ENCODE measurements around the gene LAPTM5.
"Not testable (repeated sequence)": the region's sequence is repeated elsewhere in the genome, so short reads cannot be mapped to it uniquely, and the experiment has no call there.

Gene LAPTM5, protein sequence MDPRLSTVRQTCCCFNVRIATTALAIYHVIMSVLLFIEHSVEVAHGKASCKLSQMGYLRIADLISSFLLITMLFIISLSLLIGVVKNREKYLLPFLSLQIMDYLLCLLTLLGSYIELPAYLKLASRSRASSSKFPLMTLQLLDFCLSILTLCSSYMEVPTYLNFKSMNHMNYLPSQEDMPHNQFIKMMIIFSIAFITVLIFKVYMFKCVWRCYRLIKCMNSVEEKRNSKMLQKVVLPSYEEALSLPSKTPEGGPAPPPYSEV

DNA sequence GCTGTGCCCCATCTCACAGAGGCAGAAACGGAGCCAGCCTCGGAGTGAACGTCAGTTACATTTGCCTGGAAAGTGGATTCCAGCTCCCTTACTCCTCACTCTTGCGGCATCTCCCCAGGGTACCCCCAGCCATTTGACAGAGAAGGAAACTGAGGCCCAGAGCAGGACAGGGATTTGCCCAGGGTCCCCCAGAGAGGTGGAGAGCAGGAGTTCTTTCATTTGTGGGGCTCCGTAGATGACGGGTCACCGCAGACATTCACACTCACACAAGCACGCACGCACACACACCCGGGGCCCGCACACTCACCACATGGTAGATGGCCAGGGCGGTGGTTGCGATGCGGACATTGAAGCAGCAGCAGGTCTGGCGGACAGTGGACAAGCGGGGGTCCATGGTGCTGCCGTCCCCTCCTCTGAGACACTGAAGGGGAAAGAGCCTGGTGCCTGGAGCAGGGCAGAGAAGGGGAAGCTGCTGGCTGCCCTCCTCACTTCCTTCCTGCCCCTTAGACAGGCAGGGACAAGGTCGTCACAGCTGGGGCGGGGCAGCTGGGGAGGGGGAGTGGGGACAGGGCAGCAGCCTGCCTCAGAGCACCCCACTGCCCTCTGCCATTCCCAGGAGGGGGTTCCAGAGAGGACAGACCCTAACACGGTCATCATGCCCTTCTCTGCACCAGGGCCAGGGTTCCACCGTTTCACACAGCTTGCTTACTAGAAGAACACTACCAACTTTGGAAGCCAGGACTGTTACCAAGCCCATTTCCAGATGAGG lies at the start of gene LAPTM5:
LAPTM5 (minus strand) TSS at position 423 of the 769 bp plus-strand sequence; CDS start at position 394, 29 bp downstream.
- no peak for DNase-seq

DNA sequence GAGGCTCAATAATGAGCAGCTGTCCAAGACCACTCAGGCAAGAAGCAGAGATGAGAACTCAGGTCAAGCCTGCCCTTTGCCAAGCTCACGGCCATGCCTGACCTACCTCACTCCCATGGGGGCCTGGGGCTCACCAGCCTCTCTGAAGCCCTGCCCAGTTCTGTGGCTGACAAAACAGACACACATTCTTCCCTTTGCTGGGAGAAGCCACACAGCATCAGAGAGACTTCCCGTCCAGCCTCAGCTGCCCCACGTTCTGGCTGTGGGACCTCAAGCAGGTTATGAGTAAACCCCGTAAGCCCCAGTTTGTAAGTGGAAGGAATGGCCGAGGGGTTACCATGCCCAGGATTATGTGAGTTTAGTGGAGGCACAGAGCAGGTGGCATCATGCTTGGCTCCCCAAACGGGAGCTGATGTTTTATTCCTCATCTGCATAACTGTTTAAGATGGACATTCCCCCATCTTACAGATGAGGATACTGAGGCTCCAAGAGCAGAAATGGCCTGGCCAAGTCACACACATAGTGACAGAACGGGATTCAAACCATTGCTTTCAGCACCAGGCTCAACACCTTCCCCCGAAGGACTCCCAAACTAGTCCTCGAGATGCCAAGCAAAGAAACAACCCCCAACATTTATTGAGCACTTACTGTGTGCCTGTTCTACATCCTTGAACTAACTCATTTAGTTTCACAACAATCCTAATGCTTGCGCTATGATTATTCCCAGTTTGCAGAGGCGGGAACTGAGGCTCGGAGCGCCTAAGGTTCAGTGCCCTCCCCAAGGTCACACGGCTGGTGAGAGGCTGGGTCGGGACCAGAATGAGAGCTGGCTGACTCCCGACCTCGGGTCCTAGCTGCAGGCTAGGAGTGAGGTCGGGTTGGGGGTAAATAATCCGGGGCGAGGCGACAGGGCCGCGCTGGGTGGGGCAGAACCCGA lies 49.1 kb upstream of the LAPTM5 start:
- no peak for DNase-seq

DNA sequence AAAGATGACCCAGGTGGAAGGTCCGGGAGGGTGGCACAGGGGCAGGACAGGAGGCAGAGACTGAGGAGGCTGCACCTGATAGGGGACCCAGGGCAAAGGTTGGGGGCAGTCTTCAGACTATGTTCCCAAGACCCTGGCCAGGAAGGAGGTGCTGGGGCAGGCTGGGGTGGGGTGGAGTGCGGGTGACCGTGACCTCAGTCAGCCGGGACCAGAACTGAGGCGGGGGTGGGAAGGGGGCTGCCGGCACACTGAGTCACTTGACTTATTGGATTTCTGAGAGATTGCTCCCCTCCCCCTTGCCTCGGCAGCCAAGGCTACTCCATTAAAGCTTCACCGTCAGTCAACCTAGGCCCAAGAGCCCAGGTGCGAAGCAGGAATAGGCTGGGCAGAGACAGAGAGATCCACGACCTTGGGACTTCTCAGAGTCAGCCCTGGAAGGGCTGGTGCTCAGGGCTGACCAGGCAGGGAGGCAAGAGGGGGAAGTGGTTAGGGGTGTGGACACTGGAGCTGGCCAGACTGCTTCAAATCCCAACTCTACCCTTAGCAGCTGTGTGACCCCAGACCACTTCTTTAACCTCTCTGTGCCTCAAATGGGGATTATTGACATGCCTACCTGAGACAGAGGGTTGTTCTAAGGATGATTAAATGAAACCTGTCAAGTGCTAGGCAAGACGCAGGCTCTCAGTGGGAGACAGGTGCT lies 47.9 kb upstream of the LAPTM5 start:
- DNase-seq: no peak

DNA sequence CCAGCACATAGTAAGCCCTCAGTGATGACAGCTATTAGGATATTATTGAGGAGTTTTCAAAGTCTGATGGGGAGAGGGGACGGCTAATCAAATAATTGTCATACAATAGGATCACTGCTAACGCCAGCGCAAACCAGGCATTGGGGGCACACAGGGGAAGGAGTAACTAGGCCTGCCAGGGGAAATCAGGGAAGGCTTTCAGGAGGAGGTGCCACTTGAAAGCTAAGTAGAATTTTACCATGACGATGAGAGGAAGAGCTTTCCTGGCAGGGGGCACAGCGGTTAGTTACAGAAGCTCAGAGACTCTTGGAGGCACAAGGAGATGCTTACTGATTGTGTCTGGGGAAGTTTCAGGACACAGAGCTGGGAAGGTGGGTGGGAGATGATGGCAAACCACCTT lies 47.2 kb upstream of the LAPTM5 start:
- no peak for DNase-seq

DNA sequence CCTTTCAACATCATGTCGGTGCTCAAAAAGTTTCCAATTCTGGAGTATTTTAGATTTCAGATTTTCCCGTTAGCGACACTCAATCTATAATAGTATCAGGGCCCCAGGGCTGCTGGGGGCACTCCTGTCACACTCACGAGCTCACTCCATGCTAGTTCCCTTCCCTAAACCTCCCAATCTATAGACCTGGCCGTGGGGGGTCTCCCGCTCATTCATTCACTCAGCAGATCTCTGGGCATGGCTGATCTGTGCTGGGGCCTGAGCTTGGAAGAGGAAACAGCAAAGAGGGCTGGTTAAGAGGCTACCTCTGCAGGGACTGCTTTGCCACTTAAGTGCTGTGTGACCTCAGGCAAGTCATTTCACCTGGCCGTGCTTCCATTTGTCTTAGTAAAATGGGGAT lies 46.8 kb upstream of the LAPTM5 start:
- no peak for DNase-seq

DNA sequence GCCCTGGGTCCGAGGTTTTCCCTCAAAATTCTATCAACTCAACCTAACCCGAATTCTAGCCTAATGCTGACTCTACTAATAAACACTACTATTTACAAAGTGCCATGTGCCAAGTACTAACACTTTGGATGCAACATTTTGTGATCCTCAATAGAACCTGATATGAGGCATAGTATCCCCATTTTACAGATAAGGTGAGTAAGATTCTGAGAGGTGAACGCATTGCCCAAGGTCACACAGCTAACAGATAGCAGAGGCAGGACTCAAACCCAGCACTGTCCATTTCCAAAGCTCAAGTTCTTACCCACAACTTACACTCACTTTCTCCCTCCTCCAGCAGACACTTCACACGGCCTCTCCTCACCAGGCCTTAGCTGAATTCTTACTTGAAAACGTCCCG lies 46.0 kb upstream of the LAPTM5 start:
- DNase-seq: no peak

DNA sequence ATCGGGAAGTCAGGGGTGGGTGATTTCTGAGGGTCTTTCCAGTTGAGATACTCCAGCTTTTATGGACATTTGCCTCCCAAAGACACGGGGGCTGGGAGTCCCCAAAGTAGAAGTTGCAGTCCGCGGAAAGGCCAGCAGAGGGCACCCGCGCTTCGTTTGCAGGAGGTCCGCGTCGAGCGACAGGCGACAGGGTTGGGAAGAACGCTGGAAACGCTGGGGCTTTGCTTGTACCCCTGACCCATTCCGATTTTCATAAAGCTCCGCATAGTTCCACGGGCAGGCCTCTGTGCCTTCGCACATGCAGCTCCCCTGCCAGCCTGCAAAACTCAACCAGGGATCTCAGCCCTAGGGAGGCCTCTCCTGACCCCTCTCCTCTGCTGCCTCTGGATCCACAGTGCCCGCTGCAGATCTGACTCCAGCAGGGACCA lies 44.2 kb upstream of the LAPTM5 start:
- peak; percentile 55 for DNase-seq

DNA sequence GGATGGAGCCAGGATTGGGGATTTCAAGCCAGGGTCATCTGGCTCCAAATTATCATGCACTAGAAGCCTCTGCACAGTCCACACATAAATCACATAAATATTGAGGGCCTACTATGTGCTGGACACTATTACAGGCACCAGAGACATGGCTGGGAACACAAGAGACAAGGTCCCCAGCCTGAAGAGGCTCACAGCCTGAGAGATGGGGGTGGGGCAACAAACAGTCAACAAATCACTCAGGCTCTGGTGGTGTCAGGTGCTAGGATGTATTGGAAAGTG lies 41.6 kb upstream of the LAPTM5 start:
- DNase-seq: no peak

DNA sequence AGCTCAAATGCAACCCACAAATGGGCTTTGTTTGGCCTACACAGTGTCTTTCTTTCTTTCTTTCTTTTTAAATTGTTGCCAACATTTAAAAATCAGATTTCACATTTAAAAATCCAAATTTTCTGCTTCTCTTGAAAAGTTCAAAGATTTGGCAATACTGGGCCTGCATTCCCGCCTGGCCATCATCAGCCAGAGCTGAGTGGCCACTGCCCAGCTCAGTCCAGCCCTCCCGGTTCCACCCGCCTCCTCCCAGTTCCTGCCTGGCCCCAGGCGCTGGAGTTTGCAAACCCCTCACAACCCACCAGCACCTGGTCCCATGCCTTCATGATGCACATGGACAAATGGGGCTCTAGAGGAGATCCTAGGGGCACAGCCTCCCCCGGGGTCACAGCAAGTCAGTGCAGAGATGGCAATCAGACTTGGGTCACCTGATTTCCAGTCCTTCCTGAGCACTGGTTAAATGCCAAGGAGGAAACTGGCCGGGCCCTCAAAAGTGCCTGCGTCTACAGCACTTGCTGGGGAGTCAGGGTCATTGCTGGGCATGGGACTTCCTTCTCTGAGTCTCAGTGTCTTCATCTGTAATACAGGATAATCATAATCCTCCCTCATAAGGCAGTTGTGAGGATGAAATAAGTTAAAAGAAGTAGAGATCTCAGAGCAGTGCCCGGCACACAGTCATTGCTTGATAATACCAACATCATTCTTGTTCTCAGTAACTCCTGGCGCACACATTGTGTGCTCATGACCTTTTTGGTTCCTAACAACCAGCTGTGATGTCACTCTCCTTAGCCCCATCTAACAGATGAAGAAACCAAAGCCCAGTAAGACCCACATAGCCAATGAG lies 41.0 kb upstream of the LAPTM5 start:
- no peak for DNase-seq

DNA sequence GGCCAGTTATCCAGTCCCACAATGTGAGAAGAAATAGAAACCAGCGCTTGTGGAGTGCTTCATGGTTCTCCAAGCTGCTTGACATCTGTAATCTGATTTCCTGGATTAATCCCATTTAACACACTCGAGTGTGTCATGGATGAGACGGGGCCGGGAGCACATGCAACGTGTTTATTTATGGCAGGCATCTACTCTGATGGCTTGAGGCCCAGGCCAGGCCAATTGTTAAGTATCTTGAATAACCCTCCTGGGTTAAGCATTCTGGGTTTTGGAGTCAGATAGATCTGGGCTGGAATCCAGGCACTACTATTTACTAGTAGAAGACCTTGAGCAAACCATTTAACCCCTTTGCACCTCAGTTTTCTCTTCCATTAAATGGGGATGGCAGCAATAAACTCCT lies 37.5 kb upstream of the LAPTM5 start:
- no peak for DNase-seq

DNA sequence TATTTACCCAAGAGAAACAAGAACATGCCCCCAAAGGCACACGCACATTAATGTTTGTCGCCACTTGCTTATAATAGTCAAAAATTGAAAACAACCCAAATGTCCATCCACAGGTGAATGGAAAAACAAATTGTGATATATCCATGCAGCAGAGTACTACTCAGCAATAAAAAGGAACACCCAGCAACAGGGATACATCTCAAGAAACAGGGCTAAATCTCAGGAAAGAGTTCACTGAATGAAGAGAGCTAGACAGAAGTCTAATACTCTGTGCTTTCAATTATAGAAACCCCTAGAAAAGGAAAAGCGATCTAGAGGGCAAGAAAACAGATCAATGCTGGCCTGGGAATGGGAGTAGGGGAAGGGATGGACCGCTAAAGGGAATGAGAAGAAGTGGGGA lies 36.7 kb upstream of the LAPTM5 start:
- DNase-seq: no peak

DNA sequence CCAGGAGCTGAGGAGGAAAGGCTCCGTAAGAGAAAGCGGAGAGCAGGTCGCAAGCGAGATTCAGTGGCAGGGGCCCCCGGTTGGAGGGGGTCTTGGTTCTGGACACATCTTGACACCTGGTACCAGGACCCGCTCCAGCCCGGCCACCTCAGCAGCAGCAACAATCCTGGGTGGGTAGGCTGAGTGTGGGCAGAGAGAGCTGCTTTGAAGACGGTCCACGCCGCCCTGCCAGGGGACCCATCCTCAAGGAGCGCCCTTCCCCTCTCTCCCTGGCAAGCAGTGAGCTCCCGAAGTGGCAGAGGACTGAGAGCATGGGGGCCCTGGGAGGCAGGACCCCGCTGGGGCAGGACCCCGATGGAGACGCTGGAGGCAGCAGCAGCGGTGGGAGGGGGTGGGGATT lies 35.6 kb upstream of the LAPTM5 start:
- DNase-seq: no peak

DNA sequence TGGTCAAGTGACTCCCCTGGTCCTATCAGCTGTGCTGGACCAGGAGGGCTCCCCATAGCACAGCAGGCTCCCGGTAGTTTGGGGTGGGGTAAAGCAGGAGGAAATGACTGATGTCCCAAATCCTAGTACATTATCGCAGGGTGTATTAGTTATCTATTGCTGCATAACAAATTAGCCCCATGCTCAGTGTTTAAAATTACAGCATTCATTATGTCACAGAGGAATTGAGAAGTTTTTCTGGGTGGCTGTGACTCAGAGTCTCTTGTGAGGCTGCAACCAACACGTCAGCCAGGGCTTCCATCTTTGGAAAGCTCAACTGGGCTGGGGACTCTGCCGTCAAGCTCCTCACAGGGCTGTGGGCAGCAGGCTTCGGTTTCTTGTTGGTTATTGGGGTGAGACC lies 34.3 kb upstream of the LAPTM5 start:
- DNase-seq: no peak

DNA sequence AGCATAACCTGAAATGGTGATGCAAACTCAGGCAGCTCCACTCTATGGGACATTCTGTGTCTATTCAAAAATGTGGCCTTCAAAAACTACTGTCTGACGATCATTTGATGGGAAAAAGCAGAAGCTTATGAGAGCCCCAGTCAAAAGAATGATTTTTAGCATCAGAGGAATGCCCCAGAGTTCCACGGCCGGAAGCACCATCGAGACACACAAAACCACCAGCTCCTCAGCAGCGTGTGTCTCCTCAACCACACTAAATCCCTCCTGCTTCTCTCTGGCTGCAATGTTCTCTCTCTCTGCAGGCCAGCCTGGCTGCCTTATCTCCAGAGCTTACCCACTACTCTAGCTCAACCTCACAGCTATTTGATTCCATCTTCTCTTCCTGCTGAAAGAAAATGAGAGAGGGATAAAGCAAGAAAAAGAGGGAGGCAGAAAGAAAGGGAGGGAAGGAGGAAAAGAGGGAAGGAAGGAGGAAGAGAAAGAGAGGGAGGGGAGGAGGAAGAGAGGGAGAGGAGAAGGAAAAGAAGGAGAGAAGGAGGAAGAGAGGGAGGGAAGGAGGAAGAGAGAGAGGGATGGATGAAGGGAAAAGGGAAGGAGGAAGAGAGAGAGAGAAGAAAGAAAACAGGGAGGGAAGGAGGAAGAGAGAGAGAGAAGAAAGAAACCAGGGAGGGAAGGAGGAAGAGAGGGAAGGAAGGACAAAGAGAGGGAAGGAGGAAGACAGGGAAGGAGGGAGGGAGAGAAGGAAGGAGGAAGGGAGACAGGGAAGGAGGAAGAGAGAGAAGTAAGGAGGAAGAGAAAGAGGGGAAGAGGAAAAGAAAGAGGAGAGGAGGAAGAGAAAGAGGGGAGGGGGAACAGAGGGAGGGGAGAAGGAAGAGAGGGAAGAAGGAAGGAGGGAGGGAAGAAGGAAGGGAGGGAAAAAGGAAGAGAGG lies 33.5 kb upstream of the LAPTM5 start:
- DNase-seq: no peak

DNA sequence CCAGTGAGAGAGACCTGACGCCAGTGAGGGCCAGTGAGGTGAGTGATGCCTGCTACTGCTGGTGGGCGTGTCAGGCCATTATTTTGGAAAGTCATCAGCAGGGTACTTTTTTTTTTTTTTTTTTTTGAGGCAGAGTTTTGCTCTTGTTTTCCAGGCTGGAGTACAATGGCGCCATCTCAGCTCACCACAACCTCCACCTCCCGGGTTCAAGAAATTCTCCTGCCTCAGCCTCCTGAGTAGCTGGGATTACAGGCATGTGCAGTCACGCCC lies 32.6 kb upstream of the LAPTM5 start:
- not testable (repeated sequence) for DNase-seq

DNA sequence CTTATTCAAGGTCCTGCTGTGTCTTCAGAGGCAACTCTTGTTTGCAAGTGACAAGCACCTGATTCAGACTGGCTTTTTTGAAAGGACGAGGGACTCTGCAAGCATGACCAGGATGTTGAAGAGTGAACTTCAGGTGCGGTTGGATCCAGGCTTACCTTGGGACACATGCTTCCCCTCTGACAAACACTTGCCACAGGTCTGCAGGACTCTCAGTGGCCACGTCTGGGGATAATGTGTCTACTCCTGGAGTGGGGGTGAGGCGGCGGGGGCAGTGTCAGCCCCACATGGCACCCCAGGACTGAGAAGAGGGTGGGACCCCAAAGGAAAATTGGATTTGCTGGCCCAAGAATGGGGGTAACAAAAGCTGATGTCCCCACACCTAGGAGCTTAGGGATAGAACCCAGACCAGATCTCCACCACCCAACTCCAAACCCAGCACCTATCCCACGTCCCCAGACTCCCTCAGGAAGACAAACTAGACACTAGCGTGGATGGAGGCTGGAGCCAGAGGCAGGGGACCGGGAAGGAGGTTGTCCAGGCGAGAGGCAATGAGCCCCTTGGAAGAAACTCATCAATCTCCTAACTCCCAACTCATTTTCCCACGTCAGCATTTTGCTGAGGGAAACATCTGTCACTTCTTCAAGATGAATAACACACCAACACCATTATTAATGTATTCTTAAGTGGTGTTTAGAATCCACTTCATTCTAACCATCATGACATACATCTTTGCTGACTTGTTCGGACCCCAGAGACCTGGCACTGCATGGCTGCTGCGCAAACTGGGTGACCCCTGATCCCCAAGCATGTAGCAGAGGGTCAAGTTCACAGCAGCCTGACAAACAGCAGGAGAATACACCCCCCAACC lies 32.0 kb upstream of the LAPTM5 start:
- DNase-seq: no peak

DNA sequence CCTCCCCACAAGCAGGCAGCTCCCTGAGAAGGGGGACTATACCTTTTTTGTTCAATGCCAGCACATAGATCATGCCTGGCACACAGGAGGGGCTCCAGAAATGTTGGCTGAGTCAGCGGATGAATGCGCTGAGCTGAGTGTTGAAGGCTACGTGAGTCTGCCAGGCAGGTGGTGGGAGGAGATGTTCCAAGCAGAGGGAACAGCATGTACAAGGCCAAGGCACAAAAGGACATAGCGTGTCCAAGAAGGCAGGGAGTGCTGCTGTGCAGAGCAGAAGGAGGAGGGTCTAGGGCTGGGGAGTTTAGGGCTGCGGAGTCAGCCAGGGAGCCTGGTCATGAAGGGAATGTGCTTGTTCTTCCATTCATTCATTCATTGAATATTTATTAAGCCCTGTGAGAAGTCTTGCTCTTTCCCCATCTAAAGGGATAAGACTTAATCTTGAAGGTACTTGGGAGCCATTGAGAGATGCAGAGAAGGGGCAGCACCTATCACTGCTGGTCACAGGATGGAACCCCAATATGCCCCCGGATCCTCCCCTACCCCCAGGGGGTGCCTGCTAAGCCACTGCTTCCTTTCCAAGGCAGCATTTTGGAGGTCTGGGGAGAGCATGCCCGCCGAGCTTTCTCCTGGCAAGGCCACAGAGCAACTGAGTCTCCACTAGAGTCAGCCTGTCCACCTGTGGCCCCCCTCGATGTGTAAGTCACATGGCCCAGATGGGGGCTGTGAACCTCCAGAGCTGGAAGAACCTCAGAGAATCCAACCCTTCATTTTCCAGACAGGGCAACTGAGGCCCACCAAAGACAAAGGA lies 31.2 kb upstream of the LAPTM5 start:
- no peak for DNase-seq

DNA sequence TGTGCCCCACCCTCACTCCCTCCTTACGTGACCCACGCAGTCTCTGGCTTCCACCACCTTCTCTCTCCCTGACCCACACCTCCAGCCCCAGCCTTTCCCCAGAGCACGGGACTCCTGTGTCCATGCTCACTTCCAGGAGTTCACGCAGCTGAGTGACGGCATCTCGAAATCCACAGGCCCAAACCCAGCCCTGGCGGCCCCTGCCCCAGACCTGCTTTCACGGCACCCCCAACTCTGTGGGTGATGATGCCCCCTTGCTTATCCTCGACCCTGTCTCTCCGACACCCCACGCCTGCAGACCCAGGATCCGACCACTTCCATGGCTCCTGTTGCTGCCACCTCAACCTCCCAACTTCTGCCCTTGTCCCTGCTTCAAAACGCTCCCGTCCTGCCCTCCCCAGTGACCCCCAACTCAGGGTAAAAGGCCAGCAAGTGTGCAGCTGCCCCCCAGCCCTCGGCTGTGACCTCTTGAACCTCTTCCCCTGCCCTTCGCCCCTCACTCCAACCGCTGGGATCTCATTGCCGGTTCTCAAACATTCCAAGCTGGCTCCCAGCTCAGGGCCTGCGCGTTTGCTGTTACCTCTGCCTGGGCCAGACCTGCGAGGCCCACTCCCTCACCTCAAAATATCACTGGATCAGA lies 30.4 kb upstream of the LAPTM5 start:
- no peak for DNase-seq

DNA sequence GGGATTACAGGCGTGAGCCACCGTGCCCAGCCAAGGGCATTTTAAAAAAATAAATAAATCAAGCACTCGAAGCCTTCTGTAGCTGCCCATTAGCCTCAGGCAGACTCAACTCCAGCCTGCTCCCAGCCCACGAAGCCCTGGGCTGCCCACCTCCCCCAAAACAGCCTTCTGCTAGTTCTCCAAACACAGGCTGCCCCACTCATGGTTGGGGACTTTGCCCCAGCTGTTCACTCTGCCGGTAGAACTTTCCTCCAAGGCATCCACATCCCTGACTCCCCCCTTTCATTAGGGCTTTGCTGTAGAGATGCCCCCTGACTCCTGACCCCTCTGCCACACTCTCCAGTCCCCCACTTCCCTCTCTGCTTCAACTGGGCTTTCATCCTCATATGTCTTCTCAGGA lies 29.7 kb upstream of the LAPTM5 start:
- no peak for DNase-seq

All from NCI-H1694 treated with DMSO at 0.1 percent for 48 hours (cell line).